Measurements from ENCODE around the gene BLCAP.
"Not testable (repeated sequence)": the region's sequence is repeated elsewhere in the genome, so short reads cannot be mapped to it uniquely, and the experiment has no call there.

Gene BLCAP

GRCh38 chr20:37554721-37555298, 27.1 kb upstream of the BLCAP start:
- DNase-seq = not testable (repeated sequence)

GRCh38 chr20:37552415-37552814, 24.7 kb upstream of the BLCAP start:
- DNase-seq = no peak

GRCh38 chr20:37551660-37552059, 24.0 kb upstream of the BLCAP start:
- not testable (repeated sequence) for DNase-seq

GRCh38 chr20:37550101-37550920, 22.6 kb upstream of the BLCAP start:
- DNase-seq = not testable (repeated sequence)

- DNase-seq = no peak
These were observed 20.2 kb upstream of the BLCAP start for GRCh38 chr20:37547912-37548311.

- DNase-seq = no peak
These were observed 17.8 kb upstream of the BLCAP start for GRCh38 chr20:37545516-37545915.

GRCh38 chr20:37544386-37544785, 16.7 kb upstream of the BLCAP start:
- no peak for DNase-seq

- no peak for DNase-seq
These were observed 16.2 kb upstream of the BLCAP start for GRCh38 chr20:37543828-37544227.

GRCh38 chr20:37542281-37542680, 14.6 kb upstream of the BLCAP start:
- DNase-seq = no peak

- no peak for DNase-seq
These were observed 13.7 kb upstream of the BLCAP start for GRCh38 chr20:37541326-37541725.

GRCh38 chr20:37540838-37541237, 13.2 kb upstream of the BLCAP start:
- DNase-seq = not testable (repeated sequence)

- no peak for DNase-seq
These were observed 12.3 kb upstream of the BLCAP start for GRCh38 chr20:37540001-37540400.

GRCh38 chr20:37539424-37539823, 11.7 kb upstream of the BLCAP start:
- DNase-seq = no peak

- no peak for DNase-seq
These were observed 10.3 kb upstream of the BLCAP start for GRCh38 chr20:37538003-37538402.

- no peak for DNase-seq
These were observed 9.8 kb upstream of the BLCAP start for GRCh38 chr20:37537505-37537904.

- no peak for DNase-seq
These were observed 7.9 kb upstream of the BLCAP start for GRCh38 chr20:37535443-37536132.

- peak; percentile 45 for DNase-seq
These were observed 6.9 kb upstream of the BLCAP start for GRCh38 chr20:37534401-37535157.

- no peak for DNase-seq
These were observed 5.6 kb upstream of the BLCAP start for GRCh38 chr20:37533154-37533715.

GRCh38 chr20:37531856-37532255, 4.2 kb upstream of the BLCAP start:
- DNase-seq = no peak

- DNase-seq = no peak
These were observed 3.0 kb upstream of the BLCAP start for GRCh38 chr20:37530696-37531095.

- no peak for DNase-seq
These were observed 2.4 kb upstream of the BLCAP start for GRCh38 chr20:37529968-37530600.

GRCh38 chr20:37529214-37529967, 1.7 kb upstream of the BLCAP start:
- DNase-seq = no peak
